Activated CD4-positive, alpha-beta memory T cell treated with anti-CD3 and anti-CD28 coated beads for 36 hours (primary cell): ENCODE measurements around the gene TYW3. TPM values are rescaled to one million over a fixed set of nuclear protein-coding genes. Genes with fewer than 3 reads are reported as not detected.
A peak's percentile ranks its signal among the peaks of the same experiment; 100 is the strongest.

Experiments used
- CTCF ChIA-PET: fragments of 350-600 bp; sonication (Branson Sonifier 250); formaldehyde crosslinking; loops from one replicate; lab custom pipeline; 2021; ENCODE audit warnings: antibody characterized with exemption, inconsistent platforms; lab: Charles Lee
- POLR2A ChIA-PET: fragments of 350-600 bp; sonication (Branson Sonifier 250); formaldehyde crosslinking; loops from one replicate; lab custom pipeline; 2021; ENCODE audit warnings: antibody characterized with exemption; lab: Charles Lee
- DNase-seq: peaks from one replicate; pipeline ENCODE4 v3.0.0-alpha.2; 2020
- H3K27ac Mint-ChIP-seq: one replicate; pipeline ENCODE4 v1.8.0; 2021; ENCODE audit warnings: mixed read lengths
- H3K27me3 Mint-ChIP-seq: one replicate; pipeline ENCODE4 v1.8.0; 2021; ENCODE audit warnings: mixed read lengths
- H3K36me3 Mint-ChIP-seq: one replicate; pipeline ENCODE4 v1.8.0; 2021; ENCODE audit warnings: mixed read lengths
- H3K4me1 Mint-ChIP-seq: one replicate; pipeline ENCODE4 v1.8.0; 2021; ENCODE audit warnings: low read depth, mixed read lengths
- H3K4me3 Mint-ChIP-seq: one replicate; pipeline ENCODE4 v1.8.0; 2021; ENCODE audit warnings: mild to moderate bottlenecking, mixed read lengths
- H3K9me3 Mint-ChIP-seq: one replicate; pipeline ENCODE4 v1.8.0; 2021; ENCODE audit warnings: mixed read lengths
- intact Hi-C: fragments of 100-400 bp; cut with micrococcal nuclease; formaldehyde crosslinking; loops from one replicate; pipeline ENCODE4 v1.15.1; 2023
- total RNA-seq, 2 experiments: library from RNA; stranded (reverse); gene quantifications; one replicate each; pipeline ENCODE4 v1.2.3, GENCODE V29; 2021

The TYW3 gene
- total RNA-seq, 2 experiments from 2014 or later: 29.0 to 30.3 TPM

GRCh38 chr1:74763807-74764206 is 30.9 kb downstream of the TYW3 start:
- peaks cover 43% of the 10 kb centered on the region for H3K36me3 Mint-ChIP-seq
- H3K9me3 Mint-ChIP-seq: no peaks in the 10 kb centered on the region
- no peak for DNase-seq
- POLR2A ChIA-PET: interaction anchor here (0.9 kb wide), 1 partner anchor 31 kb away, joined by 4 read pairs; the partner anchor contains the start of genes CRYZ and TYW3
- no peak overlapping the region for H3K4me3 Mint-ChIP-seq
- peak overlapping the region; percentile 63 for H3K27ac Mint-ChIP-seq
- intact Hi-C loops: loop anchor here (1.0 to 10.0 kb wide), 4 partner anchors 12 to 1021 kb away; partner anchors contain the start of genes ACADM, CRYZ, RABGGTB and TYW3
- H3K4me1 Mint-ChIP-seq: peaks cover 22% of the 10 kb centered on the region
- CTCF ChIA-PET: interaction anchor here (1.4 to 1.8 kb wide), 2 partner anchors 8 to 30 kb away, joined by 8 to 9 read pairs; no protein-coding TSS in a partner anchor
- no peaks in the 10 kb centered on the region for H3K27me3 Mint-ChIP-seq

- H3K4me3 Mint-ChIP-seq: no peak overlapping the region
- H3K4me1 Mint-ChIP-seq: peaks cover 20% of the 10 kb centered on the region
- no peak overlapping the region for H3K27ac Mint-ChIP-seq
- intact Hi-C loops: loop anchor here (10.0 kb wide), 2 partner anchors 958 to 1018 kb away; partner anchors contain the start of genes ACADM and RABGGTB
- POLR2A ChIA-PET: no interaction called here
- H3K9me3 Mint-ChIP-seq: no peaks in the 10 kb centered on the region
- no peak for DNase-seq
- H3K36me3 Mint-ChIP-seq: peaks cover 24% of the 10 kb centered on the region
- no peaks in the 10 kb centered on the region for H3K27me3 Mint-ChIP-seq
- CTCF ChIA-PET: interaction anchor here (1.1 kb wide), 1 partner anchor 11 kb away, joined by 4 read pairs; no protein-coding TSS in a partner anchor
These were observed 33.6 kb downstream of the TYW3 start for GRCh38 chr1:74766579-74766978.

GRCh38 chr1:74767490-74767889 is 34.5 kb downstream of the TYW3 start:
- no peaks in the 10 kb centered on the region for H3K9me3 Mint-ChIP-seq
- no peaks in the 10 kb centered on the region for H3K27me3 Mint-ChIP-seq
- peaks cover 17% of the 10 kb centered on the region for H3K36me3 Mint-ChIP-seq
- peaks cover 16% of the 10 kb centered on the region for H3K4me1 Mint-ChIP-seq
- H3K27ac Mint-ChIP-seq: no peak overlapping the region
- ChIA-PET CTCF (interaction anchor here (1.1 to 3.2 kb wide), 2 partner anchors 12 to 34 kb away, joined by 4 to 17 read pairs; partner anchors contain the start of genes CRYZ and TYW3), POLR2A (no interaction called here)
- intact Hi-C loops: loop anchor here (10.0 kb wide), 2 partner anchors 957 to 1017 kb away; partner anchors contain the start of genes ACADM and RABGGTB
- DNase-seq: no peak
- H3K4me3 Mint-ChIP-seq: no peak overlapping the region

- Mint-ChIP-seq H3K4me1 (no peaks in the 10 kb centered on the region), H3K27me3 (peaks cover 10% of the 10 kb centered on the region), H3K9me3 (no peaks in the 10 kb centered on the region), H3K4me3 (no peak overlapping the region), H3K27ac (no peak overlapping the region), H3K36me3 (no peaks in the 10 kb centered on the region)
- intact Hi-C loops: loop anchor here (1.0 to 5.0 kb wide), 3 partner anchors 360 to 860 kb away; partner anchors contain the start of gene LHX8
- ChIA-PET POLR2A (interaction anchor here (1.2 kb wide), 1 partner anchor 1014 kb away, joined by 3 read pairs; the partner anchor contains the start of gene RABGGTB), CTCF (interaction anchor here (0.5 to 1.6 kb wide), 17 partner anchors 9 to 1014 kb away, joined by 3 to 24 read pairs (median 3); partner anchors contain the start of gene RABGGTB)
- DNase-seq: no peak
These were observed 39.1 kb downstream of the TYW3 start for GRCh38 chr1:74771913-74772515.

- H3K4me1 Mint-ChIP-seq: no peaks in the 10 kb centered on the region
- intact Hi-C loops: loop anchor here (1.0 to 5.0 kb wide), 3 partner anchors 359 to 859 kb away; partner anchors contain the start of gene LHX8
- no peak for DNase-seq
- ChIA-PET POLR2A (no interaction called here), CTCF (interaction anchor here (0.6 to 1.0 kb wide), 2 partner anchors 59 to 429 kb away, joined by 3 read pairs; no protein-coding TSS in a partner anchor)
- H3K36me3 Mint-ChIP-seq: no peaks in the 10 kb centered on the region
- no peaks in the 10 kb centered on the region for H3K9me3 Mint-ChIP-seq
- H3K4me3 Mint-ChIP-seq: no peak overlapping the region
- H3K27me3 Mint-ChIP-seq: peaks cover 10% of the 10 kb centered on the region
- H3K27ac Mint-ChIP-seq: no peak overlapping the region
These were observed 40.0 kb downstream of the TYW3 start for GRCh38 chr1:74772945-74773344.

- Mint-ChIP-seq H3K4me1 (no peaks in the 10 kb centered on the region), H3K36me3 (no peaks in the 10 kb centered on the region), H3K4me3 (no peak overlapping the region), H3K27ac (no peak overlapping the region), H3K27me3 (peaks cover 10% of the 10 kb centered on the region), H3K9me3 (no peaks in the 10 kb centered on the region)
- DNase-seq: no peak
- ChIA-PET CTCF (interaction anchor here (0.6 to 1.0 kb wide), 2 partner anchors 60 to 429 kb away, joined by 3 read pairs; no protein-coding TSS in a partner anchor), POLR2A (no interaction called here)
- intact Hi-C loops: loop anchor here (5.0 kb wide), 1 partner anchor 359 kb away; the partner anchor contains the start of gene LHX8
These were observed 40.6 kb downstream of the TYW3 start for GRCh38 chr1:74773582-74773981.

GRCh38 chr1:74775735-74776134 is 42.8 kb downstream of the TYW3 start:
- Mint-ChIP-seq H3K9me3 (no peaks in the 10 kb centered on the region), H3K4me1 (no peaks in the 10 kb centered on the region), H3K4me3 (no peak overlapping the region), H3K27me3 (peaks cover 15% of the 10 kb centered on the region), H3K36me3 (no peaks in the 10 kb centered on the region), H3K27ac (no peak overlapping the region)
- no peak for DNase-seq
- intact Hi-C loops: no loop called here
- POLR2A ChIA-PET: no interaction called here
- CTCF ChIA-PET: interaction anchor here (1.6 kb wide), 1 partner anchor 428 kb away, joined by 6 read pairs; no protein-coding TSS in a partner anchor

GRCh38 chr1:74777525-74777924 is 44.6 kb downstream of the TYW3 start:
- DNase-seq: no peak
- Mint-ChIP-seq H3K9me3 (no peaks in the 10 kb centered on the region), H3K27me3 (peaks cover 16% of the 10 kb centered on the region), H3K4me3 (no peak overlapping the region), H3K4me1 (no peaks in the 10 kb centered on the region), H3K36me3 (no peaks in the 10 kb centered on the region), H3K27ac (no peak overlapping the region)
- ChIA-PET POLR2A (no interaction called here), CTCF (interaction anchor here (1.6 kb wide), 1 partner anchor 8 kb away, joined by 6 read pairs; no protein-coding TSS in a partner anchor)
- intact Hi-C loops: no loop called here

- POLR2A ChIA-PET: no interaction called here
- Mint-ChIP-seq H3K4me1 (no peaks in the 10 kb centered on the region), H3K27ac (no peak overlapping the region), H3K9me3 (no peaks in the 10 kb centered on the region), H3K4me3 (no peak overlapping the region), H3K27me3 (peaks cover 11% of the 10 kb centered on the region), H3K36me3 (no peaks in the 10 kb centered on the region)
- intact Hi-C loops: no loop called here
- CTCF ChIA-PET: no interaction called here
- no peak for DNase-seq
These were observed 46.8 kb downstream of the TYW3 start for GRCh38 chr1:74779750-74780149.

GRCh38 chr1:74780594-74780993 is 47.6 kb downstream of the TYW3 start:
- Mint-ChIP-seq H3K4me3 (no peak overlapping the region), H3K27ac (no peak overlapping the region), H3K9me3 (no peaks in the 10 kb centered on the region), H3K4me1 (no peaks in the 10 kb centered on the region), H3K27me3 (peaks cover 11% of the 10 kb centered on the region), H3K36me3 (no peaks in the 10 kb centered on the region)
- intact Hi-C loops: no loop called here
- ChIA-PET CTCF (interaction anchor here (1.3 kb wide), 1 partner anchor 9 kb away, joined by 3 read pairs; no protein-coding TSS in a partner anchor), POLR2A (no interaction called here)
- no peak for DNase-seq

GRCh38 chr1:74785944-74786343 is 53.0 kb downstream of the TYW3 start:
- intact Hi-C loops: no loop called here
- Mint-ChIP-seq H3K4me3 (no peak overlapping the region), H3K27ac (no peak overlapping the region), H3K4me1 (no peaks in the 10 kb centered on the region), H3K36me3 (no peaks in the 10 kb centered on the region), H3K9me3 (peaks cover 4% of the 10 kb centered on the region), H3K27me3 (peaks cover 13% of the 10 kb centered on the region)
- DNase-seq: no peak
- CTCF ChIA-PET: no interaction called here
- POLR2A ChIA-PET: no interaction called here

- no peaks in the 10 kb centered on the region for H3K4me1 Mint-ChIP-seq
- no peaks in the 10 kb centered on the region for H3K36me3 Mint-ChIP-seq
- no peak for DNase-seq
- peaks cover 4% of the 10 kb centered on the region for H3K9me3 Mint-ChIP-seq
- ChIA-PET POLR2A (no interaction called here), CTCF (no interaction called here)
- no peak overlapping the region for H3K4me3 Mint-ChIP-seq
- intact Hi-C loops: no loop called here
- H3K27me3 Mint-ChIP-seq: peaks cover 10% of the 10 kb centered on the region
- H3K27ac Mint-ChIP-seq: no peak overlapping the region
These were observed 57.5 kb downstream of the TYW3 start for GRCh38 chr1:74790453-74790852.
